Colon (tissue), 2 donors: ENCODE results near the gene HTR3C.

ENCODE experiments used
- FAIRE-seq: peaks from 2 replicates; lab custom pipeline; 2012; peaks lifted over from hg19 to GRCh38; lab: Jason Lieb, UNC
- donor health status: control.
- donor health status: control.

Gene HTR3C

GRCh38 chr3:184085389-184085852 lies 32.6 kb downstream of the HTR3C start:
- no peak for FAIRE-seq

GRCh38 chr3:184092199-184092598 lies 39.4 kb downstream of the HTR3C start:
- FAIRE-seq = no peak

- FAIRE-seq = no peak
These were observed 44.0 kb downstream of the HTR3C start, which contains the start of gene HTR3E for GRCh38 chr3:184096811-184097383. TSS of gene HTR3E (plus strand) at chr3:184097064. CDS start at chr3:184097530, 466 bp downstream.

GRCh38 chr3:184097556-184097955 lies 44.7 kb downstream of the HTR3C start:
- no peak for FAIRE-seq

GRCh38 chr3:184099806-184100686 lies 47.2 kb downstream of the HTR3C start:
- no peak for FAIRE-seq
